KOPT-K1 (cell line): Measurements from ENCODE around the gene ATP2C1.
A peak's percentile ranks its signal among the peaks of the same experiment; 100 is the strongest.

Experiments used
- H3K27ac ChIP-seq: fragments of 200-600 bp; sonication (generic); 2 replicates; pipeline ENCODE4 v1.5.1; 2016; ENCODE audit warnings: antibody characterized with exemption, mild to moderate bottlenecking, low read depth, low read length; ENCODE audit not compliant: poor library complexity, severe bottlenecking
- H3K36me3 ChIP-seq: fragments of 200-600 bp; sonication (generic); 2 replicates; pipeline ENCODE4 v1.5.1; 2017; ENCODE audit warnings: antibody characterized with exemption, mild to moderate bottlenecking, low read length, moderate library complexity; ENCODE audit not compliant: insufficient read depth
- H3K9me3 ChIP-seq: fragments of 200-600 bp; sonication (generic); 2 replicates; pipeline ENCODE4 v1.5.1; 2017; ENCODE audit warnings: antibody characterized with exemption, low read length, mild to moderate bottlenecking; ENCODE audit not compliant: insufficient read depth, poor library complexity, severe bottlenecking

The ATP2C1 gene

DNA sequence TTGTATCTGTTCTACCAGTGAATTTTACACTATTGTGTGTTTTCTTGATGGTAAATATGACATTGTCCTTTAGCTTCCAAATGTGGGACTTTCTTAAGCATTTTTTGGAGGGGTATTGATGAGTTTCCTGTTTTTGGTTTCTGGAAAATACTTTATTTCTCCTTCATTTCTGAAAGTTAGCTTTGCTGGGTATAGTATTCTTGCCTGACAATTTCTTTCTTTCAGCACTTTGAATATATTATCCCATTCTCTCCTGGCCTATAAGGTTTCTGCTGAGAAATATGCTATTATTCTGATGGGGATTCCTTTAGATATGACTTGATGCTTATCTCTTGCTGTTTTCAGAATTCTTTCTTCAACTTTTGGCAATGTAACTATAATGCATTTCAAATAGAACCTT, 15.4 kb upstream of the ATP2C1 start:
- H3K27ac ChIP-seq = no peak overlapping the region
- H3K36me3 ChIP-seq = no peaks in the 10 kb centered on the region
- H3K9me3 ChIP-seq = peaks cover 25% of the 10 kb centered on the region

DNA sequence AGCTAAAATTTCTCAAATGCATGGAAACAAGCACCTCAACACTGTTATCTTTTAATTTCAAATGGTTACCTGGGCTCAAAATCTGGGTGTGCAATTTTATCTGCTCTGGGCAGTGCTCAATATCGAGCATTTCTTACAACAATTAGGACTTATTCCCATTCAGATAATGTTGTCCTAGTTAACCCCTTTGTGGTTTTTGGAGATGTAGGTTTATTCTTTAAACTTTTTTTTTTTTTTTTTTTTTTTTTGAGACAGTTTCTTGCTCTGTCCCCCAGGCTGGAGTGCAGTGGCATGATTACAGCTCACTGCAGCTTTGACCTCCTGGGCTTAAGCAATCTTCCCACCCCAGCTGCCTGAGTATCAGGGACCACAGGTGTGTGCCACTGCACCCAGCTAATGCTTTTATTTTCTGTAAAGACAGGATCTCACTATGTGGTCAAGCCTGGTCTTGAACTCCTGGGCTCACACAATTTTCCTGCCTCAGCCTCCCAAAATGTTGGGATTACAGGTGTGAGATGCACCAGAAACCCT, 4.4 kb upstream of the ATP2C1 start:
- Histone ChIP-seq H3K27ac (no peak overlapping the region), H3K9me3 (no peaks in the 10 kb centered on the region)

DNA sequence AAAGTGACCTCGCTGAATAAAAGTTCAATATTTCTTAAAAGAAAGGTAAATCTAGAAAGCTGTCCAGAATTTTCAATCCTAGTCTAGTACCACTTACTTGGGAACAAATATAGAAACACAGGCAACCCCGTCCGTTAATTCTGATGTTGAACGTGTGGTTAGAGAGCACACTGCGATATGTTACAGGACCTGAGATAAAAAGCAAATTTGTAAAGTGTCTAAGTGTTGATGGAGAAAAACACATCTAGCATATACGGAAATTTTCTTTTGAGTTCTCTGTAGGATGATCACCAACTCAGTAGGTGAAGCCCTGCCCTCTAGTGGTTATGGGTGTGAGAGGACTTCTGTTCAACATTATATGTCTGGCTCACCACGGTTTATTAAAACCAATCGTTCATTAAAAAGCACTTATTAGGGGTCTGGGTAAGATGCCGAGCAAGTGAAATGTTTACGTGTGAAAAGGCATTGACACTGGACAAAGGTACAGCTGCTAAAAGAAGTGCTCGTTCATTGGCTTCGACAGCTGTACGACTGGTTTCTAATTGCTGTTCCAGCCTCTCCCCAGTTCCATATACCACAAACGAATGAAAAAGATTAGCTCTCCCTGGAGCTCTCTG, 1.0 kb upstream of the ATP2C1 start:
- Histone ChIP-seq H3K36me3 (no peaks in the 10 kb centered on the region), H3K27ac (peak overlapping the region; percentile 93), H3K9me3 (no peaks in the 10 kb centered on the region)

More for the DNA sequence above, 4.4 kb upstream of the ATP2C1 start:
- H3K36me3 ChIP-seq = no peaks in the 10 kb centered on the region

DNA sequence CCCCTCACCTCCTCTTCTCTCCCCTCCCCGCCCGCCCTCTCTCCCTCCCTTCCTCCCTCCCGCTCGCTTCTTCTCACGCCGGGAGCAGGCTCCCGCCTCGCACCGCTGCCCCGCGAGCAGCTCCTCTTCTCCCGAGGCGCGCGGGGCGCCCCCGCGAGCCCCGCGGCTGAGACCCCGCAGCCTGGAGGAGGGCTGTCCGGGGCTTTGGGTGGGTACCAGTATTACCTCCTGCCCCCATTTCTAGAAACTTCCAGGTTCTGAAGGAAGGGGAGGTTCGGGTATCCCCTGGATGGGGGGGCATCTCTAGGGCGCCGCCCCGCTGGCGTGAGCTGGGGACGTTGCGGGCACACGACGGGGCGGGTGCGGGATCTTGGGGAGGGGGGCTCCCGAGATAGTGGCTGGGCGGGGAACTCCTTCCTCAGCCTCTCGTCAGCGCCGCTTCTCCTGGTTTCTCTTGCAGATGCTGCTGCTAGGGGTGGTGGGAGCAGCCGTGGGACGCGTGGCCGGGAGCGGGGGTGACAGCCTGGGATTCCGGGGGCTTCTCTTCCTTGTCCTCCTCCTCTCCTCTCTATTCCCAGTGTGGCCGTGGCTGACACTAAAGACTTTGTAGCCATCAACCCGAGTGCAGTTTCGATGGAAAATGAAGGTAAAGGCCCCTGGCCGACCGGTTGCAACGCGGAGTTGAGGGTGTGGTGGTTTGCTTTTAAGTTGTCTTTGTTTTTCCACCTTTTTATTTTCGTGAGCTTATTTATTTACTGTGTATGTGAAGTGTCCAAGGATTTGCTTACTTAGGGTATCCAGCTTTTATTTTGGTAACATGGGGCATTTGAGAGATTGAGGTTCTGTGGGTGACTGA, 474 bp downstream of the ATP2C1 start:
- H3K27ac ChIP-seq = peak overlapping the region; percentile 93
- H3K9me3 ChIP-seq = no peaks in the 10 kb centered on the region
- no peaks in the 10 kb centered on the region for H3K36me3 ChIP-seq

DNA sequence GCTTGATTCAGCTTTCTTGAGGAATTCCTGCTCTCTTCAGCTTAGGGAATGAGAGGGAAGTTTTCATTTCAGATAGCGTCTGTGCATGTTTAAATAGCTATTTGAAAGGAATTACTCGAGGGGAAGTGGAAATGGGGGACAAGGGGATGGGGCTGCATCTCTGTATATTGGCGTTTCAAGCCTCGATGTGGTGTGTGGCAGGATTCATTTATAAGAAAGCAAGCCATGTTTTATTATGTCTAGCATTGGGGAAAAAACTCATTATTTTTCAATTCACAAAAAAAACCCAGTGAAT, 1.0 kb downstream of the ATP2C1 start:
- H3K27ac ChIP-seq = peak overlapping the region; percentile 93
- no peaks in the 10 kb centered on the region for H3K9me3 ChIP-seq
- no peaks in the 10 kb centered on the region for H3K36me3 ChIP-seq

DNA sequence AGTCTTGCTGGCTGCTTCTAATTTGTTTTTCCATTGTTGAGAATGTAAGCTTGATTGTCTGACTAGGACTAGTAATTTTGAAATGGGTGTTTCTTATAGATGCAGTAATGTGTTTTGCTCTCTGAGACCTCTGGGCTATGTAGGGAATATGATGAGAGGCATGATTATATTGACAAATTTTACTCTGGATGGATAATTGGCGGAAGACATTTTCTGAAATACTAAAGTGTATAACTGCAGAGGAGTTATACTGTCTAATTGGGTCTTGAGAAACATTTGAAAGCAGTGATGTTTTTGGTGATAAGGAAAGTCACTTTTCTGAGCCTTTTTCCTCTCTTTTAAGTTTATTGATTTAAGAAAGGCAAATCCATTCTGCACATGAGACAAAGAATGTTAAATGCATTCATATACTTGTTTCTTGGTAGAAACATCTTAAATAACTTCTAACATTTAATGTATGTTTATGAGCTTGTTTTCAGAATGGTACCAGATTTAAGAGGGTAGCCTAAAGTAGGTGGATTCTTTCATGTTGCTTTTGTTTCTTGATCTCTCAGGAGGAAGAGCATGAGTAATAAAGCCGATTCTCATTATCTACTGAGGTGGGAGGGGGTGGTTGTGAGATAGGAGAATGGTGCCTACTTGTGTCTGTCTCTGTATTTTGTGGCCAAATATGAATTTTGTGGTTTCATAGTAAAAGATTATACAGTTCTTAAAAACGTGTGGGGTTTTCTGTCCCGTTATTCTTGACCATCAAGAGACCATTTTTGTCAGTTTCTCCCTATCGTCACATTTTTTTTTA, 2.0 kb downstream of the ATP2C1 start:
- Histone ChIP-seq H3K36me3 (no peaks in the 10 kb centered on the region), H3K27ac (no peak overlapping the region), H3K9me3 (no peaks in the 10 kb centered on the region)

DNA sequence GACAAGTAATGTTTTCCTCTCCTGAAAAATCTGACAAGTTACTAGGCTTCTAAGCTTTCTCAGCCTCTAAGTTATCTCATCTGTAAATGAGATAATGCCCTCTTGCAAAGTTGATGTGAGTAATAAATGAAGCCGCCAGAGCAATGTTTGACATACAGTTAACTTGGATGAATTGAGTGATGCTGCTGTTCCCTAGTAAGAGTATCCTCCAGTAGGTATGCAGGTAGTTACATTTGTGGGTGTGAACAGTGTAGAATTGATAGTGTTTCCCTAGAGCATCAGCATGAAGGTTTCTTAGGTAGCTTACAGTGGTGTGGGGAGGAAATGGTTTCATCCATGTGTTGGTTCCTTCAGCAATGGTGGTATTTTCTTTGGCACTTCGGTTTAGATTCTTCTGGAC, 3.4 kb downstream of the ATP2C1 start:
- Histone ChIP-seq H3K36me3 (no peaks in the 10 kb centered on the region), H3K9me3 (no peaks in the 10 kb centered on the region), H3K27ac (no peak overlapping the region)

DNA sequence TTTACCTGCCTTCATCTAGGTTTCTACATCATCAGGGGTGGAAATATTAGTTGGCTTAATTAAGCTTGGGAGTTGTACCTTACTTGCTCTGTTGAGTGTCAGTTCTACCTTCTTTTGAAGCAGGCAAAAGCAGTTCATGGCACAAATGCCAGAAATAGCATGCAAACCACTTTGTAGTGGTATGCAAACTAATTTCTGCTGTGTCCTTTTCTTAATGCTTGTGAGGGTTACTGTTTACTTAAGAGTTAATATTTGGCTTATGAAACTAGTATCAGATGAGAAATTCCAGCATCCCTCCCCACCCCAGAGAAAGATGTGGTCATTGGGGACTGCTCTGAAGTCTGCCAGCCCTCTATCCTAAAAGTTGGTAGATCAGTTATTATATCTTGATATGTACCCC, 7.1 kb downstream of the ATP2C1 start:
- no peaks in the 10 kb centered on the region for H3K9me3 ChIP-seq
- H3K36me3 ChIP-seq = no peaks in the 10 kb centered on the region
- H3K27ac ChIP-seq = no peak overlapping the region

DNA sequence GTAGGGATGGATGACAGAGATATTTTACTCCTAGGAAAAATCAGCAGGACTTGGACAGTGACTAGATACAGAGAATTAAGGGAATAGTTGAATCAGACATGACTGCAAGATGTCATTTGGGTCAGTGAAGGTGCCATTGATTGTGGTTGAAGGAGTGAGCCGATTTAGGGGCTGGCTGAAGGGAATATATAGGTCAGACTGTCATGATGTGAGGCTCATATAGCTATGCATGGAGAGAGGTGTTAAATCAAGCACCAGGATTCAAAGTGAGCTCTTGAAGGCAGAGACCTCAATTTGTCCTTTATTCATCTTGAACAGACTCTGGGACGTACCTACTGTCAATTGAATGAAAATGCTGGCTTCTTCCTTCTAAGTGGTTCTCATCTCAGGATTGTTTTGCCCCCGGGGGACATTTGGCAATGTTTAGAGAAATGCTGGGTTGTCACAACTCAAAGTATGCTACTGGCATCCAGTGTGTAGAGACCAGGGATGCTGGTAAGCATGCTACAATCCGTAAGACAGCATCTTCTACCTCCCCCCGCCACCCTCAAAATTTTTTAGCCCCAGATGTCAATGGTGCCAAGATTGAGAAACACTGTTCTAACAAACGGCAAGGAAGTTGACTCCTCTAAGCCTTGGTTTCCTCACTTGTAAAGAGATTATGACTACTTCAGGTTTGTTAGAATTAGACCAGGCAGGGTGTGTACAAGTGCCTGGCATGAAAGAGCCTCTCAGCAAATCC, 7.8 kb downstream of the ATP2C1 start:
- H3K27ac ChIP-seq = no peak overlapping the region
- no peaks in the 10 kb centered on the region for H3K9me3 ChIP-seq
- no peaks in the 10 kb centered on the region for H3K36me3 ChIP-seq

DNA sequence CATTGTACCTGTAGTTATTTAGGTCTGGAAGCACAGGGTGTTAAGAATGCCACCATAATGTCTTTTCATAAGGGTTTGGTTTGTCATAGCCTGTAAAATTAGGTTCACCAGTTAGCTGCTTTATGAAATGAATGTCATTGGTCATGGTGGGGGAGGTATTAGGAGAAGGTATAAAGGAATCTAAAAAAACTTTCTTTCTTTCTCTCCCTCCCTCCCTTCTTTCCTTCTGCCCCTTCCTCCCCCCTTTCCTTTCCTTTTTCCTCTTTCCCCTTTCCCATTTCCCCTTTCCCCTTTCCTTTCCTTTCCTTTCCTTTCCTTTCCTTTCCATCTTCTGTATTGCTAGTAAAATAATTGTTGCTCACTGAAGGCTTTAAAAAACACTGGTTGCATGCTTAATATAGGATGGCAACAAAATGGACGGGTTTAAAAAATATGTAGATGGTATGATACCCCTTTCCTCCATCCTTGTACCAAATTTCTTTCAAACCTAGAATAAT, 9.6 kb downstream of the ATP2C1 start:
- H3K27ac ChIP-seq = no peak overlapping the region
- H3K36me3 ChIP-seq = no peaks in the 10 kb centered on the region
- no peaks in the 10 kb centered on the region for H3K9me3 ChIP-seq

DNA sequence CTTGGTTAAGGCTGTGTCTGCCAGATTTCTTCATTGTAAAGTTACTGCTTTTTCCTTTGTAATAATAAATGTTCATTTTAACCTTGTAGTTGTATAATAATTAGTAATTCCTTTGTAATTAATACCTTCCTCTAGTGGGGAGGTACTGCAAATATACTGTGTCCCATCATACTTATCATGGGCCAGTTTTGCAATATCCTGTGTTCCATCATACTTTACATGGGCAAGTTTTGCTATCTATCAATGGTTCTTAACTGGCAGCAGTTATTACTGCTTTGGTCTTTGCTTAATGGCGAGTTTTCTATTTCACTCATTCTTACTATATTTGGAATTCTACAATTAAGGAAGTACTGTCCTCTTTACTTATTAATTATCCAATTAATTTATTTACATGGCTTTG, 10.6 kb downstream of the ATP2C1 start:
- Histone ChIP-seq H3K36me3 (no peaks in the 10 kb centered on the region), H3K27ac (no peak overlapping the region), H3K9me3 (peaks cover 4% of the 10 kb centered on the region)

DNA sequence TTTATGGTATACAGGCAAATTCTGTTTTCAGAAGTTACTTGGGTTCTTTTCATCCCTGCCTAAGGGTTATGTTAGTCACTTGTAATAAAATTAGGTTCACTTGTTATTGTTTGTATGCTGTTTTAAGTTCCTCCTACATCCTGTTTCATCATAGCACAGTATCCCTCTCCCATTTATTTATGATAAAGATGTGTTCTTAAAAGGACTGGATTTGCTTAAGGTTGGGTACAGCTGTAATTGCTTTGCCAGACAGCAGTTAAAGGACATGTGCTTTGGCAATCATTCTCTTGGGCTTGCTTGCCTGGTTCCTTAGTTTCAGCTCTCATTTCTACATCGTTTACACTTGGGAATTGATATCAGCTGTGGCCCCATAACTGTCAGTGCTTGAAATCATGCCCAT, 11.7 kb downstream of the ATP2C1 start:
- H3K27ac ChIP-seq = no peak overlapping the region

DNA sequence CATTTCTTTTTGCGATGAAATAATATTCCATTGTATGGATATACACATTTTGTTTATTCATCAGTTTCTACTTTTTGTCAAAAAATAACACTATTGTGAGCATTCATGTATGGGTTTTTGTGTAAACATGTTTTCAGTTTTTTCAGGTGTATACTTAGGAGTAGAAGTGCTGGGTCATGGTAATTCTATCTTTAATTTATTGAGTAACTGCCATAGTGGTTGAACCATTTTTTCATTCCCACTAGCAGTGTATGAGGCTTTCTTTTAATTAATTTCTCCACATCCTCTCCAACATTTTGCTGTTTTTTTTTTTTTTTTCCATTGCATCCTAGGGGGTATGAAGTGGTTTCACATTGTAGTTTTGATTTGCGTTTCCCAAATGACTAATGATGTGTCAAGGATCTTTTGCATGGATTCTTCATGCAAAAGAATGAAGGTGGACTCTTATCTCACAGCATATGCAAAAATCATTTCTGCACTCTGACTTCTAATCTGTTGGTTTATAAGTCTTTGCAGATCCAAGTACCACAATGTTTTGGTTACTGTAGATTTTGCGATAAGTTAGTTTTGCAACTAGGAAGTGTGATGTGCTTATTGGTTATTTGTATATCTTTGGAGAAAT, 12.6 kb downstream of the ATP2C1 start:
- Histone ChIP-seq H3K9me3 (peaks cover 4% of the 10 kb centered on the region), H3K27ac (no peak overlapping the region), H3K36me3 (no peaks in the 10 kb centered on the region)

More for the DNA sequence above, 11.7 kb downstream of the ATP2C1 start:
- Histone ChIP-seq H3K36me3 (no peaks in the 10 kb centered on the region), H3K9me3 (peaks cover 4% of the 10 kb centered on the region)

DNA sequence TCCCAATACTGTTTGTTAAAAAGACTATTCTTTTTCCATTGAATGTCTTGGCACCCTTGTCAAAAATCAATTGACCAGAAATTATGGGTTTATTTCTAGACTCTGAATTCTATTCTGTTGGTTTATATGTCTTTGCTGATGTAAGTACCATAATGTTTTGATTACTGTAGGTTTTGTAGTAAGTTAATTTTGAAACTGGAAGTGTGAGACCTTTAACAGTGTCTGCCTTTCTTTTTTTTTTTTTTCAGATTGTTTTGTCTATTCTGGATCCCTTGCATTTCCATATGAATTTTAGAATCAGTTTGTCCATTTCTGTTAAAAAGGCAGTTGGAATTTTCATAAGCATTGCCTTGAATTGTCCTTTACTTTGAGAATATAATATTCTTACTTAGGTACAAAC, 13.6 kb downstream of the ATP2C1 start:
- Histone ChIP-seq H3K36me3 (no peaks in the 10 kb centered on the region), H3K9me3 (peaks cover 4% of the 10 kb centered on the region), H3K27ac (no peak overlapping the region)
